Endothelial cell (in vitro differentiated cells): ENCODE results near the gene CARD9. TPM values are rescaled to one million over a fixed set of nuclear protein-coding genes. Genes with fewer than 3 reads are reported as not detected.
A peak's percentile ranks its signal among the peaks of the same experiment; 100 is the strongest.
"Not testable (repeated sequence)": the region's sequence is repeated elsewhere in the genome, so short reads cannot be mapped to it uniquely, and the experiment has no call there.

ENCODE experiments used
- DNase-seq: peaks from one replicate; pipeline ENCODE4 v3.0.0; 2021; ENCODE audit warnings: low spot score
- H3K27ac Mint-ChIP-seq: one replicate; pipeline ENCODE4 v1.8.0; 2021; ENCODE audit warnings: mixed read lengths, inconsistent platforms; ENCODE audit not compliant: unreplicated experiment
- H3K27me3 Mint-ChIP-seq: one replicate; pipeline ENCODE4 v1.8.0; 2021; ENCODE audit warnings: mild to moderate bottlenecking, moderate library complexity, mixed read lengths, inconsistent platforms; ENCODE audit not compliant: unreplicated experiment
- H3K36me3 Mint-ChIP-seq: one replicate; pipeline ENCODE4 v1.8.0; 2021; ENCODE audit warnings: mild to moderate bottlenecking, low read depth, mixed read lengths, inconsistent platforms; ENCODE audit not compliant: unreplicated experiment
- H3K4me1 Mint-ChIP-seq: one replicate; pipeline ENCODE4 v1.8.0; 2021; ENCODE audit warnings: mild to moderate bottlenecking, mixed read lengths, inconsistent platforms; ENCODE audit not compliant: unreplicated experiment
- H3K4me3 Mint-ChIP-seq: one replicate; pipeline ENCODE4 v1.8.0; 2021; ENCODE audit warnings: mild to moderate bottlenecking, mixed read lengths, inconsistent platforms; ENCODE audit not compliant: unreplicated experiment
- H3K9me3 Mint-ChIP-seq: one replicate; pipeline ENCODE4 v1.8.0; 2021; ENCODE audit warnings: mixed read lengths, inconsistent platforms; ENCODE audit not compliant: unreplicated experiment
- total RNA-seq: library from RNA; stranded (reverse); fragmentation: NEBNext Ultra II Directional; extraction: Animal tissue kit (Norgen Biotek cat#: 25700); gene quantifications from one replicate; pipeline ENCODE4 v1.2.1, GENCODE V29; 2021; ENCODE audit not compliant: unreplicated experiment
- TF ChIP-seq, protein P1 (sequence below): fragments of 200-600 bp; sonication (generic); IDR thresholded peaks from one replicate; pipeline ENCODE4 v1.5.0; 2021; ENCODE audit warnings: antibody characterized with exemption; ENCODE audit not compliant: unreplicated experiment

CARD9 gene
- total RNA-seq, 1 donor from 2014 or later: 0.41 TPM

DNA sequence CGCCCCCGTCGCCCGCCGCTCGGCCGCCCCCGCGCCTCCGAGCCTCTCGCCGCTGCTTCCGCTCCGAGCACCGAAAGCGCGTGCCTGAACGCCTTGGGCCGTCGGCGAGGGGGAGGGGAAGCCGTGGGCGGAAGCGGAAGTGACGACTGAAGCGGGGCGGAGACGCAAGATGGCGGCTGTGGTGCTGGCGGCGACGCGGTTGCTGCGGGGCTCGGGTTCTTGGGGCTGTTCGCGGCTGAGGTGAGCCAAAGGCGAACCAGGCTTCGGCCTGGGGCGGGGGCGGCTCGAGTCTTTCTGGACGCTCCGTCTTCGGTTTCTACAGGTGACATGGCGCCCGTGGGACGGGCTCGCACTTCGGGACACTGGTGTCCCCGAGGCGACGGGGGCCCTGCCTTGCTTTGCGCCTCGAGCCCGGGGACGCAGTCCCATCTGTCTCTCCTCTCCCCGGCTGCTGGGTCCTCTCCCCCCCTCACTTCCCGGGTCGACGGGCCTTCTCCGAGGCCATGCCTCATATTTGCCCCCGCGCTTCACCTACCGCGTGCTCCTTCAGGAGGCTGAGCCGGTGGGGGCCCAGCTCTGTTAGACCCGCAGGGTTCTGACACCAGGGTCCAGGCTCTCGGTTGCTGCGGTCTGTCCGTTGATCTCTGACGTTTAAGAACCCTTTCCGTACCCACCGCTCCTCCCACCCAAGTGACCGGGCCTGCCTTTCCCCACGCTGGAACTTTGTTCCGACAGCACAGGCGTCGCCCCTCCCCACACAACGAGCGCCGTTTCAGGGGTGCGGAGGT, 37.2 kb upstream of the CARD9 start, which contains the start of the genes ENTR1 and PMPCA:
Gene ENTR1, minus strand, starts transcription at position 115 of the 788 bp plus-strand sequence. CDS start 217 bp downstream, outside the sequence.
Gene PMPCA, plus strand, starts transcription at position 159 of the 788 bp plus-strand sequence. Its CDS starts 11 bp downstream, at position 170.
- Mint-ChIP-seq H3K36me3 (peaks cover 35% of the 10 kb centered on the region), H3K9me3 (no peaks in the 10 kb centered on the region), H3K27me3 (peaks cover 15% of the 10 kb centered on the region), H3K4me3 (peak within 1 kb of the TSS; percentile 98), H3K4me1 (peaks cover 27% of the 10 kb centered on the region), H3K27ac (peak within 1 kb of the TSS; percentile 92)
- TF ChIP-seq, protein P1, sequence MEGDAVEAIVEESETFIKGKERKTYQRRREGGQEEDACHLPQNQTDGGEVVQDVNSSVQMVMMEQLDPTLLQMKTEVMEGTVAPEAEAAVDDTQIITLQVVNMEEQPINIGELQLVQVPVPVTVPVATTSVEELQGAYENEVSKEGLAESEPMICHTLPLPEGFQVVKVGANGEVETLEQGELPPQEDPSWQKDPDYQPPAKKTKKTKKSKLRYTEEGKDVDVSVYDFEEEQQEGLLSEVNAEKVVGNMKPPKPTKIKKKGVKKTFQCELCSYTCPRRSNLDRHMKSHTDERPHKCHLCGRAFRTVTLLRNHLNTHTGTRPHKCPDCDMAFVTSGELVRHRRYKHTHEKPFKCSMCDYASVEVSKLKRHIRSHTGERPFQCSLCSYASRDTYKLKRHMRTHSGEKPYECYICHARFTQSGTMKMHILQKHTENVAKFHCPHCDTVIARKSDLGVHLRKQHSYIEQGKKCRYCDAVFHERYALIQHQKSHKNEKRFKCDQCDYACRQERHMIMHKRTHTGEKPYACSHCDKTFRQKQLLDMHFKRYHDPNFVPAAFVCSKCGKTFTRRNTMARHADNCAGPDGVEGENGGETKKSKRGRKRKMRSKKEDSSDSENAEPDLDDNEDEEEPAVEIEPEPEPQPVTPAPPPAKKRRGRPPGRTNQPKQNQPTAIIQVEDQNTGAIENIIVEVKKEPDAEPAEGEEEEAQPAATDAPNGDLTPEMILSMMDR: no peak
- DNase-seq: peak; percentile 91

DNA sequence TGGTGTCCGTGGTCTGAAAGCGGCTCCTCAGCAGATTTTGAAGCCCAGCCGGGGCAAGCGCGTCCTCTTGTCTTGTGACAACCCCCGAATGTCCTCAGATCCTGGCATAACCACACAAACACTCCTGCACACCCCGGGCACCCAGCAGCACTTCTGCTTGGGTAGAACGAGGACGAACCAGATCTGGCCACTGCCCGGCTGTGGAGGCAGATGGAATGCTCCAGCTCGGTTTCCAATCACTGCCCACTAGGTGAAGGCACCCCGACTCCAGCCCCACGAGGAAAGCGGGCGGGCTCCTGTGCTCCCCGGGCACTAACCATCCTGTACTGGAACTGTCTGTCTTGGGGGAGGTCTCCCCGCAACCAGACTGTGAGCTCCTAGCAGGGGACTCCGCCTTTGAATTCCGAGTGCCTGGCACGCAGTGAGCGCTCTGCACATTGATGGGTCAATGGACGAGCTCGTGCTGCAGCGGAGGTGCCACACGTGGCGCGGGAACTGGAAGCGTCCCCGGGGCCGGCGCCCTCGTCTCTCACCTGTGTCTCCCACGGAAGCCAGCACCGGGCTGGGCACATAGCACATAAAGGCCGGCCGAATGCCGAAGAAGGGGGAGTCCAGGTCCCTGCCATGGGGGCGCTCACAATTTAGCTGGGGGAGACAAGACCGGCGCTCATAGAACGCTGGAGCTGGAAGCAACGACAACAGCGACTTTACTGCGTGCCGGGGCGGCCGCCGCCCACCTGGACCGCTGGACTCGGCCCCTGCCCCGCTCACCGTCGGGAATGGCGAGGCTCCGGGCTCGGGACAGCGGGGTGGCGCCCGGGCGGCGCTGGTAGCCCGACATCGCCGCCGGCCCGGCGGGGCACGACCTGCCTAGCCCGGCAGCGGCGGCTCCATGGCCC, 36.3 kb upstream of the CARD9 start:
- Mint-ChIP-seq H3K4me3 (peak overlapping the region; percentile 91), H3K4me1 (peaks cover 27% of the 10 kb centered on the region), H3K36me3 (peaks cover 36% of the 10 kb centered on the region), H3K27ac (peak overlapping the region; percentile 70), H3K9me3 (no peaks in the 10 kb centered on the region), H3K27me3 (peaks cover 18% of the 10 kb centered on the region)
- TF ChIP-seq, protein P1: no peak
- DNase-seq: peak; percentile 34

DNA sequence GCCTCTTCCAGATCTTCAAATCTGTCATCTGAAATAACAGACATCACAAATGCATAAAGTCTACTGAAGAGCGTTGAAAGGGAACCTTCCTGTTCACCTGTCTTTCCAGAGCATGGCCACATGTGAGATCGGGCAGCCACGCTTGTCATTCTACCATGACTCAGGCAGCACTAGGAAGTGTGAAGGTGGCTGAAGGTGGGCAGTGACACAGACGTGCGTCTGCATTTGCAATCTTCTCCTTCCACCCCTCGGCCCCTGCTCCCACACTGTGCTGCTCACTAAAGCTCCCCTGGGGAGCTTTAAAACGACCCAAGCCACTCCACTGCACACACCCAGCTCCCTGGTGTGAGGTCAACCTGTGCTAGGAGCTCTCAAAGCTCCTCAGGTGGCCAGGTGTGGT, 34.4 kb upstream of the CARD9 start:
- no peaks in the 10 kb centered on the region for H3K9me3 Mint-ChIP-seq
- H3K27me3 Mint-ChIP-seq: peaks cover 18% of the 10 kb centered on the region
- TF ChIP-seq, protein P1: no peak
- H3K36me3 Mint-ChIP-seq: peaks cover 21% of the 10 kb centered on the region
- peaks cover 27% of the 10 kb centered on the region for H3K4me1 Mint-ChIP-seq
- no peak for DNase-seq
- no peak overlapping the region for H3K27ac Mint-ChIP-seq
- H3K4me3 Mint-ChIP-seq: peak overlapping the region; percentile 39

DNA sequence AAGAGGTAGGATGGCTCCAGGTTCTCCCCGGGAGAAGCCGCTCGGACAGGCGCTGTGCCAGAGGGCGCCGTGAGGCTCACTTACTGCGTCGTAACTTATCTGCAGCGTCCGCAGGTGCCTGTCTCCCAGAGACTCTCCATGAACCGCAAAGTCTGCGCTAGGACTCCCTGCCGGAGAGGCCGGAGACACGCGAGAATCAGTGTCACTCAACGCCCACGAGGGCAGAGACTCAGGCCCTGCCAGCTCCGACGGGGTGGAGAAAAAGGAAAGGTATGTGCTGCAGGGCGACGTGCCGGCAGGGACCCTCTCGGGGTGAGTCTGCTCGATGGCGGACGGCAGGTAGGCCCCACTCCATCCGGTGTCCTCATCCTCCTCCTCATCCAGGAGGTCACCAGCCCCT, 33.6 kb upstream of the CARD9 start:
- not testable (repeated sequence) for H3K9me3 Mint-ChIP-seq, H3K4me3 Mint-ChIP-seq, DNase-seq, H3K27ac Mint-ChIP-seq
- Mint-ChIP-seq H3K27me3 (peaks cover 18% of the 10 kb centered on the region), H3K4me1 (peaks cover 25% of the 10 kb centered on the region), H3K36me3 (peaks cover 23% of the 10 kb centered on the region)

DNA sequence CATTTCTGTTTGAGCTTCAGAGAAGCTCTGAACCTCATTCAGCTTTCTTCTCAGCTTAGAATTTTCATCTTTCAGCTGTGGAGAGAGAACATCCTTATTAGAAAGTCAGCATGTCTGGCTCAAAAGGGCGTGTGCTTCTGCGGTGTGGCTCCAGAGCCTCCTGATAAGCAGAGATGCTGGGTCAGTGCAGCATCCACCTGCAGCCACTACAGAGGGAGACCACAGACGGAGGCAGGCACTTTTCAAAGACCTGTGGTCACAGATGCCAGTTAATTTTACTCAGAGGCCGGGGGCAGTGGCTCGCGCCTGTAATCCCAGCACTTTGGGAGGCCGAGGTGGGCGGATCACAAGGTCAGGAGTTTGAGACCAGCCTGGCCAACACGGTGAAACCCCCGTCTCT, 32.4 kb upstream of the CARD9 start:
- not testable (repeated sequence) for DNase-seq, H3K4me3 Mint-ChIP-seq, H3K9me3 Mint-ChIP-seq, H3K27ac Mint-ChIP-seq
- Mint-ChIP-seq H3K4me1 (peaks cover 15% of the 10 kb centered on the region), H3K36me3 (peaks cover 21% of the 10 kb centered on the region), H3K27me3 (peaks cover 17% of the 10 kb centered on the region)
